ENCODE data around the gene DNMBP.

Gene DNMBP

DNA sequence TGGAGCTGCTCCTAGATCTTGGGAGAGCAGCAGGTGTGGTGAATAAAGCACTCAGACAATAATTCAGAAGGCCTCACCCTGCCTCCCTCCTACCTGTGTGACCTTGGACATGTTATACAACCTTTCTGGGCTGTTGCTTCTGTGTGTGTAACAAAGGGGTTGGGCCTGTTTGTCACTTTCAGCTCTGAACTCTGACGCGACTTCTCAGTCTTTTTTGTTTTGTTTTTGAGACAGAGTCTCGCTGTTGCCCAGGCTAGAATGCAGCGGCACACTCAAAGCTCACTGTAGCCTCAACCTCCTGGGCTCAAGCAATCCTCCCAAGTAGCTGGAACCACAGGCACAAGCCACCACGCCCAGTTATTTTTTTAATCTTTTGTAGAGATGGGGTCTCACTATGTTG lies 89.3 kb downstream of the DNMBP start:
- TF ChIP-seq, protein P1, sequence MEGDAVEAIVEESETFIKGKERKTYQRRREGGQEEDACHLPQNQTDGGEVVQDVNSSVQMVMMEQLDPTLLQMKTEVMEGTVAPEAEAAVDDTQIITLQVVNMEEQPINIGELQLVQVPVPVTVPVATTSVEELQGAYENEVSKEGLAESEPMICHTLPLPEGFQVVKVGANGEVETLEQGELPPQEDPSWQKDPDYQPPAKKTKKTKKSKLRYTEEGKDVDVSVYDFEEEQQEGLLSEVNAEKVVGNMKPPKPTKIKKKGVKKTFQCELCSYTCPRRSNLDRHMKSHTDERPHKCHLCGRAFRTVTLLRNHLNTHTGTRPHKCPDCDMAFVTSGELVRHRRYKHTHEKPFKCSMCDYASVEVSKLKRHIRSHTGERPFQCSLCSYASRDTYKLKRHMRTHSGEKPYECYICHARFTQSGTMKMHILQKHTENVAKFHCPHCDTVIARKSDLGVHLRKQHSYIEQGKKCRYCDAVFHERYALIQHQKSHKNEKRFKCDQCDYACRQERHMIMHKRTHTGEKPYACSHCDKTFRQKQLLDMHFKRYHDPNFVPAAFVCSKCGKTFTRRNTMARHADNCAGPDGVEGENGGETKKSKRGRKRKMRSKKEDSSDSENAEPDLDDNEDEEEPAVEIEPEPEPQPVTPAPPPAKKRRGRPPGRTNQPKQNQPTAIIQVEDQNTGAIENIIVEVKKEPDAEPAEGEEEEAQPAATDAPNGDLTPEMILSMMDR (IDR thresholded peaks at IDR 0.05; ENCODE audit: borderline replicate concordance, insufficient read depth, low read depth, low read length) = no peak

DNA sequence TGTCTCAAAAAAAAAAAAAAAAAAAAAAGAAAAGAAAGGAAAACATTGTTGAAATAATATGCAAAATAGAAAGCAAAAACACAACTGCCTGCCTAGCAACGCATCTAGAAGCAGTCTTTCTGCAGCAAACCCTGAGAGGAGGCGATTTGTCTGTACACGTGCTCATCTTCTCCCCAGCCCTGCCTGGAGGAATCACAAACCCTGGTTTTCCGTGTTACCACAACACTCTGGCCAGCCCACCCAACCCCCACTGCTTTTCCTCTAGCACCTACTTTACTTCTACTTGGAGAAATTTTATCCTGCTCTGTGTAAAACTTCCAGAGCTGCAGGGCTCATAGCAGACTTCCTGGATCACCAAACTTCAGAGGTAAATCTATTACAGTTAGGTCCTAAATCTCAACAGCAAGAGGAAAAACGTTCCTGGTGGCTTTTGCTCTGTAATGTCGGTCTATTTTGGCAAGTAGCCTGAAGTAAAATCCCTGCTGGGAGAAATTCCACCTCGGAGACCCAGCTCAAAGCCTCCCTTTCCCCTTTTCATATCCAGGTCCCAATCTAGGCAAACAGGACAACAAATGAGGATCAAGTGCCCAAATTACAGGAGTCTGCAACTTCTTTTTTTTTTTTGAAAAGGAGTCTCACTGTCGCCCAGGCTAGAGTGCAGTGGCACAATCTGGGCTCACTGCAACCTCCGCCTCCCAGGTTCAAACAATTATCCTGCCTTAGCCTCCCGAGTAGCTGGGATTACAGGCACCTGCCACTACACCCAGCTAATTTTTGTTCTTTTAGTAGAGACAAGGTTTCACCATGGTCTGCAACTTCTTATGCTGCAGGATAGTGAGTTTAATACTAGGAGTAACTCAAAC lies 91.6 kb downstream of the DNMBP start:
- TF ChIP-seq, protein P1 (IDR thresholded peaks at IDR 0.05; ENCODE audit: borderline replicate concordance, insufficient read depth, low read depth, low read length) = no peak
- no peak overlapping the region for H3K4me3 ChIP-seq (ENCODE audit: low read depth, low read length)

More for the DNA sequence above, 89.3 kb downstream of the DNMBP start:
- no peak overlapping the region for H3K4me3 ChIP-seq (ENCODE audit: low read depth, low read length)

DNA sequence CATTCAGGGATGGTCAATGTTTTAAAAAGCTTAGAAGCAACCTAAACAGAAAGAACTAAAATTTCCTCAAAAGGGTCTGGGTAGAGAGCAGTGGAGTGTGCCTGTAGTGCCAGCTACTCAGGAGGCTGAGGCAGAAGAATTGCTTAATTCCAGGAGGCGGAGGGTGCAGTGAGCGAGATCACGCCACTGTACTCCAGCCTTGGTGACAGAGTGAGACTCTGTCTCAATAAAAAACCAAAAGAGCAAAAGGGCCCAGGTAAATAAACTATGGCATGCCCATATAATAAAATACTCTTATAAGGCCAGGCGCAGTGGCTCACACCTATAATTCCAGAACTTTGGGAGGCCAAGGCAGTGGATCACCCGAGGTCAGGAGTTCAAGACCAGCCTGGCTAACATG lies 93.0 kb downstream of the DNMBP start:
- TF ChIP-seq, protein P1 (IDR thresholded peaks at IDR 0.05; ENCODE audit: borderline replicate concordance, insufficient read depth, low read depth, low read length) = no peak
- no peak overlapping the region for H3K4me3 ChIP-seq (ENCODE audit: low read depth, low read length)

DNA sequence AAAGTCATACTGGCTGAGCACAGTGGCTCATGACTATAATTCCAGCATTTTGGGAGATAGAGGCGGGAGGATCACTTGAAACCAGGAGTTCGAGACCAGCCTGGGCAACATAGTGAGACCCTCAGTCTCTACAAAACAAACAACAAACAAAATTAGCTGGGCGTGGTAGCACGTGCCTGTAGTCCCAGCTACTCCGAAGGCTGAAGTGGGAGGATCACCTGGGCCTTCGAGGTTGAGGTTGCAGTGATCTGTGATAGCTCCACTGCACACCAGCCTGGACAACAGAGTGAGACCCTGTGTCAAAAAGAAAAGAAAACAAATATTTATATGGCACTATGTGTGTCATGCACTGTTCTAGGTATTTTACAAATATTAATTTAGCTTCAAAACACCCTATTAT lies 94.3 kb downstream of the DNMBP start:
- TF ChIP-seq, protein P1 (IDR thresholded peaks at IDR 0.05; ENCODE audit: borderline replicate concordance, insufficient read depth, low read depth, low read length) = no peak
- H3K4me3 ChIP-seq (ENCODE audit: low read depth, low read length) = no peak overlapping the region

DNA sequence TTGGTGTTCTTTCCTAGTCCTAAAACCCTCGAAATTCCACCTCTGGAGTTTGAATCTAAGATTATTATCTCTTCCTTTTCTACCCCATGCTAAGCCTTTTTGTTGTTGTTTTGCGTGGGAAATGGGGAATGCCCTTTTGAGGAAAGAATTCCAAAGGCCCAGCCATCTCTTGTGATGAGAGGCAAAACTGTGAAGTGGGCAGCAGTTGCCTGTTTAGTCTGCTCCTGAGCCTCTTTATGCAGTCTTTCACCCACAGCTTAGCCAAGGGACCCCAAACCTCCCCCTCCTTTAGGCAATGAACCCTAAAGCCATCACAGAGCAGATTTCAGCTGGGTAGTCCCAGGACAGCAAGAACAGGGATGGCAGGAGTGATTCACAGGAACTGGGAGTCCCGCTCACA lies 95.5 kb downstream of the DNMBP start:
- TF ChIP-seq, protein P1 (IDR thresholded peaks at IDR 0.05; ENCODE audit: borderline replicate concordance, insufficient read depth, low read depth, low read length) = no peak
- H3K4me3 ChIP-seq (ENCODE audit: low read depth, low read length) = no peak overlapping the region

DNA sequence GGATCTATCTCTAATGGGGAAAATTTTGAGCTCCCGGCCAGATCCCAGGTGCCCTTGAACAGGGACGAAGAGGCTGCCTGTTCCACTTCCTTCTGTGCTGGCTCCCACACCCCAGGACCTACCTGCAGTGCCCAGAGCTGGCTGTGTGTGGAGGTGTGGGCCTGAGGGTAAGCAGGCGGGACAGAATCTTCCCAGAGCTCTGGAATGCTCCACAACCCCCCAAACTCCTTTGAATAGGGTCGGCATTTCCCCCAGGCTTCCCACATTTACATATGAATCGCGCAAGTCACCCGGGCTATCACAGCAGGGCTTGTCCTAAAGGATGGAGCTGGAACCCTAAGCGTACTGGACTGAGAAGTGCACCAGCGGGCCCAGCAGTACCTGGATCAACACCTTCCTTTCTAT lies 95.9 kb downstream of the DNMBP start:
- TF ChIP-seq, protein P1 (IDR thresholded peaks at IDR 0.05; ENCODE audit: borderline replicate concordance, insufficient read depth, low read depth, low read length) = no peak
- no peak overlapping the region for H3K4me3 ChIP-seq (ENCODE audit: low read depth, low read length)

DNA sequence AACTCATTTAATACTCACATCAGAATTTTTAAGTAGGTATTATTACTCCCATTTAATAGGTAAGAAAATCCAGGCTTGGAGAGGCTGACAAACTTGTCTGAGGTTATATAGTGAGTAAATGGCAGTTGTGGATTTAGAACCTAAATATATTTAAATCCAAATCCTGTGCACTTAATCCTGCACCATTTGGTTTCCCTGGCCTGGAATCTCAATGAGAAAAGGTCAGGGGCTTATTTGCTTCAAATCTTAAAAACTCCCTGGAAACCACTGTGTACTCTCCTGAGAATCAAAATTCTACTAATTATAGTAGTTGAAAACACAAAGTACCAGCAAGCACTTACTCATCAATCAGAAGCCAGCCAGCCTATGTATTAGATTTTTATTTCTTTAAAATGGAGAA lies 97.7 kb downstream of the DNMBP start:
- no peak overlapping the region for H3K4me3 ChIP-seq (ENCODE audit: low read depth, low read length)
- TF ChIP-seq, protein P1 (IDR thresholded peaks at IDR 0.05; ENCODE audit: borderline replicate concordance, insufficient read depth, low read depth, low read length) = no peak
